AG09319 (cell line): ENCODE measurements around the gene ARHGAP26.

Experiments used
- DNase-seq: peaks from one replicate; pipeline ENCODE4 v3.0.0-alpha.2; 2010; ENCODE audit warnings: low read depth; ENCODE audit errors: extremely low read depth
- CTCF ChIP-seq: IDR thresholded peaks from 2 replicates; pipeline ENCODE4 v1.5.1; 2011; ENCODE audit warnings: low read depth, mild to moderate bottlenecking, inconsistent platforms, low read length, moderate library complexity

The ARHGAP26 gene

GRCh38 chr5:143063175-143063970, 293.2 kb downstream of the ARHGAP26 start:
- no peak for DNase-seq
- no peak for TF ChIP-seq CTCF

DNA sequence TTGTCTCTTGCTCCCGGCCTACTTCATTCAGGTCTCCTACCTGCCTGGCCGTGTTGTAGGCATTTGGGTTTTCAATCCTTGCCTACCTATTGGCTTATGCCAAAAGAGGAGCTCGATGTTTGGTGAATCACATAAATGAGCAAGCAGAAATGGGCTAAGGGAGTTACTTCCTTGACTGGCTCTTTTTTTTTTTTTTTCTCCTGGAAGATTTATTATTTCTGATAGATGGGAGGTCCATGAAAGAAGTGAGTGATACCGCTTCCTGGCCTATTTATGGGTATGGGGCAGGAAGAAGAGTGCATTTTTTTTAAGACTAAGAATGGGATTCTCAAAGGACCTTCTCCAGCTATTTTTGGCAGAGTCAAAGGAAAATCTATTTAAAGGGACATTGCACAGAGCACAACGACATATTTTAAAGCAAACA, 294.1 kb downstream of the ARHGAP26 start:
- no peak for TF ChIP-seq CTCF
- DNase-seq: no peak

- TF ChIP-seq CTCF: no peak
- no peak for DNase-seq
Observed at GRCh38 chr5:143064676-143065075, 294.5 kb downstream of the ARHGAP26 start.

DNA sequence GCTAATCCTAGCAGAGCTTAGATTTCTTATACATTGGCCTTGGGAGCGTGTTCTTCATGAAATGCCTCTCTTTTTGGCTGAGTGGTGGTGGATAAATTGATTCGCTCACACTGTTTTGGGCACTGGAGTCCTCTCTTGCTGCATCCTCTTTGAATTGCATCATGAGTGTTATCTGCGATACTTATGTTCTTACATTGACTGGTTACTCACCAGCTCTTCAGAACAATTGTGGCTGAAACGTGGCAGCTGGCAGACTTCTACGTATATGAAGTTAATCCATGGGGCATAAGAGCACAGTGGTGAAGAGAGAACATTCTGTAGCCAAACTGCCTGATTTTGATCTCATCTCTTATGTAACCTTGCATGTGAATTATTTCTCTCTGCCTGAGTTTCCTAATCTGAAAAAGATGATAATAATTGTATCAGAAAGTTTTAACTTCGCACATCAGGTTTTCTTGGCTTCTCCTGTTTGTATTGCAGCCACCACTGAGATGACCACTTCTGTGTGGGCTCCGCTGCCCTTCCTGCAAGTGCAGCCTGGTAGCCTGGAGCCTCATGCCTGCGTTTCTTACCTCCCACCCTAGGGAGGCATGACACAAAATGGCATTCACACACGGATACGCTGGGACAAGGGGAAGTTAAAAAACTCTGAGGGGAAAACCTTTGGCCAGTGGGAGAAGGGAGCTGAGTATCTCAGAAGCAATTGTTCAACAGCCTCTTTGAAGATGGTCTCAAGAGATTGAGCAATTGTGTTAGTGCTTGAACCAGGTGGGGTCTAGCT, 295.2 kb downstream of the ARHGAP26 start:
- peak; percentile 78 for DNase-seq
- TF ChIP-seq CTCF: no peak

DNA sequence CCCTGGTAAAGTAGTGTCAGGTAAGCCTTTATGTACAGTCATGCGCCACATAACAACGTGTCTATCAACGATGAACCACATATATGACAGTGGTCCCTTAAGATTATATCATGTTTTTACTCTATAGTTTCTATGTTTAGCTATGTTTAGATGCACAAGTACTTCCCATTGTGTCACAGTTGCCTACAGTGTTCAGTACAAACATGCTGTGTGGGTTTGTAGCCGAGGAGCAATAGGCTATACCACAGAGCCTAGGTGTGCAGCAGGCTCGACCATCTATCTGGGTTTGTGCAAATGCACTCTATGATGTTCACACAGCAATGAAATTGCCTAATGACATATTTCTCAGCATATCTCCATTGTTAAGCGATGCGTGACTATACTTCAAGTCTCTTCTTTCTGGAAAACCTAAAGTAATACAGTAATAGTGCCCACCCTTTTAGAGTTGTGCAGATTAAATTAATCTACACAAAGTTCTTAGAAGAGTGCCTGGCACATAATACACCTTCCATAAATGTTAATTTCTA, 295.9 kb downstream of the ARHGAP26 start:
- TF ChIP-seq CTCF: no peak

GRCh38 chr5:143066556-143067281, 296.5 kb downstream of the ARHGAP26 start:
- DNase-seq: no peak
- no peak for TF ChIP-seq CTCF

More for the DNA sequence above, 295.9 kb downstream of the ARHGAP26 start:
- no peak for DNase-seq
